ENCODE data around the gene STXBP3. TPM values are rescaled to one million over a fixed set of nuclear protein-coding genes. Genes with fewer than 3 reads are reported as not detected.

The STXBP3 gene
- total RNA-seq, 4 donors from 2014 or later = 55.8 to 154 (median 79.9) TPM

- 91 to 100% methylated on average over 5 of the region's 6 CpGs for WGBS, 2 donors (ENCODE audit: low coverage in 1 of 2)
- TF ChIP-seq EP300 (IDR thresholded peaks at IDR 0.05) (no peak), POLR2AphosphoS5 (IDR thresholded peaks at IDR 0.05) (no peak), POLR2A (IDR thresholded peaks at IDR 0.05) (no peak)
- TF ChIP-seq, protein P1, sequence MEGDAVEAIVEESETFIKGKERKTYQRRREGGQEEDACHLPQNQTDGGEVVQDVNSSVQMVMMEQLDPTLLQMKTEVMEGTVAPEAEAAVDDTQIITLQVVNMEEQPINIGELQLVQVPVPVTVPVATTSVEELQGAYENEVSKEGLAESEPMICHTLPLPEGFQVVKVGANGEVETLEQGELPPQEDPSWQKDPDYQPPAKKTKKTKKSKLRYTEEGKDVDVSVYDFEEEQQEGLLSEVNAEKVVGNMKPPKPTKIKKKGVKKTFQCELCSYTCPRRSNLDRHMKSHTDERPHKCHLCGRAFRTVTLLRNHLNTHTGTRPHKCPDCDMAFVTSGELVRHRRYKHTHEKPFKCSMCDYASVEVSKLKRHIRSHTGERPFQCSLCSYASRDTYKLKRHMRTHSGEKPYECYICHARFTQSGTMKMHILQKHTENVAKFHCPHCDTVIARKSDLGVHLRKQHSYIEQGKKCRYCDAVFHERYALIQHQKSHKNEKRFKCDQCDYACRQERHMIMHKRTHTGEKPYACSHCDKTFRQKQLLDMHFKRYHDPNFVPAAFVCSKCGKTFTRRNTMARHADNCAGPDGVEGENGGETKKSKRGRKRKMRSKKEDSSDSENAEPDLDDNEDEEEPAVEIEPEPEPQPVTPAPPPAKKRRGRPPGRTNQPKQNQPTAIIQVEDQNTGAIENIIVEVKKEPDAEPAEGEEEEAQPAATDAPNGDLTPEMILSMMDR (IDR thresholded peaks at IDR 0.05) = no peak
- Histone ChIP-seq H3K9me3 (peaks cover 0 to 22% (median 0%) of the 10 kb centered on the region in 3 donors), H3K4me3 (no peak overlapping the region), H3K36me3 (peaks cover 0 to 86% of the 10 kb centered on the region in 2 donors), H3K27ac (no peak overlapping the region), H3K27me3 (no peaks in the 10 kb centered on the region), H3K4me1 (no peaks in the 10 kb centered on the region)
- no peak for ATAC-seq
Measured at GRCh38 chr1:108785264-108785663, 38.8 kb downstream of the STXBP3 start.

DNA sequence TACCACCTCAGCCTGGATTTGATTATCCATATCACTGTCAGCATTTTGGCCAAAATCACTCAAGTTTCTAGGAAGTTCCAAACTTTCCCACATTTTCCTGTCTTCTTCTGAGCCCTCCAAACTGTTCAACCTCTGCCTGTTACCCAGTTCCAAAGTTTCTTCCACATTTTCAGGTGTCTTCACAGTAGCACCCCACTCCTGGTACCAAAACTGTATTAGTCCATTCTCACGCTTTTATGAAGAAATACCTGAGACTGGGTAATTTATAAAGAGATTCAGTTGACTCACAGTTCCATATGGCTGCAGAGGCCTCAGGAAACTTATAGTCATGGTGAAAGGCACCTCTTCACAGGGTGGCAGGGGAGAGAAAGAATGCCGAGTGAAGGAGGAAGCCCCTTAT lies 39.4 kb downstream of the STXBP3 start:
- Histone ChIP-seq H3K27ac (no peak overlapping the region), H3K27me3 (no peaks in the 10 kb centered on the region), H3K36me3 (peaks cover 0 to 81% of the 10 kb centered on the region in 2 donors), H3K9me3 (peaks cover 0 to 22% (median 0%) of the 10 kb centered on the region in 3 donors), H3K4me3 (no peak overlapping the region), H3K4me1 (no peaks in the 10 kb centered on the region)
- no peak for TF ChIP-seq POLR2AphosphoS5 (IDR thresholded peaks at IDR 0.05)
- no peak for TF ChIP-seq POLR2A (IDR thresholded peaks at IDR 0.05)
- no peak for TF ChIP-seq EP300 (IDR thresholded peaks at IDR 0.05)
- TF ChIP-seq, protein P1 (IDR thresholded peaks at IDR 0.05) = no peak
- 100% methylated on average over 2 of the region's 2 CpGs; no CpG with 5 or more reads in 1 of the 2 donors for WGBS, 2 donors (ENCODE audit: low coverage in 1 of 2)
- no peak for ATAC-seq

- Histone ChIP-seq H3K27me3 (no peaks in the 10 kb centered on the region), H3K9me3 (peaks cover 0 to 13% (median 0%) of the 10 kb centered on the region in 3 donors), H3K27ac (no peak overlapping the region), H3K4me3 (no peak overlapping the region), H3K4me1 (no peaks in the 10 kb centered on the region), H3K36me3 (peaks cover 0 to 76% of the 10 kb centered on the region in 2 donors)
- whole genome bisulfite sequencing, 2 donors (ENCODE audit: low coverage in 1 of 2) = 100% methylated on average over 1 of the region's 1 CpG
- no peak for ATAC-seq
- TF ChIP-seq POLR2A (IDR thresholded peaks at IDR 0.05) (no peak), EP300 (IDR thresholded peaks at IDR 0.05) (no peak), POLR2AphosphoS5 (IDR thresholded peaks at IDR 0.05) (no peak)
- TF ChIP-seq, protein P1 (IDR thresholded peaks at IDR 0.05) = no peak
Measured at GRCh38 chr1:108791790-108792189, 45.3 kb downstream of the STXBP3 start.

- TF ChIP-seq, protein P1 (IDR thresholded peaks at IDR 0.05) = no peak
- TF ChIP-seq EP300 (IDR thresholded peaks at IDR 0.05) (no peak), POLR2A (IDR thresholded peaks at IDR 0.05) (no peak), POLR2AphosphoS5 (IDR thresholded peaks at IDR 0.05) (no peak)
- Histone ChIP-seq H3K4me3 (no peak overlapping the region), H3K36me3 (peaks cover 0 to 77% of the 10 kb centered on the region in 2 donors), H3K9me3 (peaks cover 0 to 13% (median 0%) of the 10 kb centered on the region in 3 donors), H3K27me3 (no peaks in the 10 kb centered on the region), H3K4me1 (no peaks in the 10 kb centered on the region), H3K27ac (no peak overlapping the region)
- WGBS, 2 donors (ENCODE audit: low coverage in 1 of 2) = 89 to 100% methylated on average over 2 of the region's 2 CpGs
- no peak for ATAC-seq
Measured at GRCh38 chr1:108792420-108792819, 45.9 kb downstream of the STXBP3 start.

DNA sequence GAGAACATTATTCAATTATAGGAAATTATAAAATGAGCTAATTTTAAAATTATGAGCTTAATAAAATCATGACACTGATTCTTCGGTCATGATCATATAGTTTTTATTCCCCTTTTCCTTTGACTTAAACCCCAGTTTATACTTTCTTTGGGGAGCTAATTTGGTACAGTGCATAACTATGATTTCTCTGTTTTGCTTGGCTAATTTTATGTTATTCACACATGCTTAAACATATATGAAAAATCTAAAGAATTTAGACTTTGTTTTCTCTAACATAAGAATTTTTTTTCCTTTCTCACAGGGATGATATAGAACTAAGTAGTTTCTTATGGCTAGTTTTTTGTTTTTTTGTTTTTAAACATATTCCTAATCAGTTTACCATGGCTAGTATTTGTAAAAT lies 52.5 kb downstream of the STXBP3 start:
- ATAC-seq = no peak
- Histone ChIP-seq H3K4me1 (no peaks in the 10 kb centered on the region), H3K4me3 (no peak overlapping the region), H3K27ac (no peak overlapping the region), H3K27me3 (no peaks in the 10 kb centered on the region), H3K36me3 (peaks cover 0 to 96% of the 10 kb centered on the region in 2 donors), H3K9me3 (no peaks in the 10 kb centered on the region)
- 67 to 88% methylated on average over 1 of the region's 1 CpG for WGBS, 2 donors (ENCODE audit: low coverage in 1 of 2)
- TF ChIP-seq EP300 (IDR thresholded peaks at IDR 0.05) = no peak
- TF ChIP-seq, protein P1 (IDR thresholded peaks at IDR 0.05) = no peak

All from gastroesophageal sphincter (tissue), 4 donors.